ENCODE results near the gene OBSCN. TPM values are rescaled to one million over a fixed set of nuclear protein-coding genes. Genes with fewer than 3 reads are reported as not detected.

Gene OBSCN
- total RNA-seq, 1 experiment from 2014 or later: 10.5 TPM

GRCh38 chr1:228364706-228365213, 156.9 kb downstream of the OBSCN start:
- no peaks in the 10 kb centered on the region for H3K36me3 ChIP-seq (ENCODE audit: control insufficient read depth, insufficient read depth, low read length)
- ChIA-PET CTCF (no interaction called here), POLR2A (no interaction called here)
- H3K27me3 ChIP-seq (ENCODE audit: control insufficient read depth, insufficient read depth, low read length): no peaks in the 10 kb centered on the region
- BruUV-seq (replicated peaks): no TSS peak
- TF ChIP-seq TCF7L2 (IDR thresholded peaks at IDR 0.05; ENCODE audit: low read depth, low read length): no peak
- TF ChIP-seq CTCF (IDR thresholded peaks at IDR 0.05): no peak
- no peak for TF ChIP-seq POLR2AphosphoS5 (IDR thresholded peaks at IDR 0.05; ENCODE audit: low read depth, low read length)
- TF ChIP-seq REST (IDR thresholded peaks at IDR 0.05; ENCODE audit: insufficient read depth in 1 of 2, low read depth in 2 of 2, low read length in 1 of 2): no peak
- TF ChIP-seq SIN3A (IDR thresholded peaks at IDR 0.05; ENCODE audit: borderline replicate concordance, insufficient read depth, low read depth, low read length): no peak
- intact Hi-C loops (cut with micrococcal nuclease; ENCODE audit: unreplicated experiment): no loop called here
- no peak overlapping the region for H3K27ac ChIP-seq (ENCODE audit: low read length)
- no peak for DNase-seq (ENCODE audit: low read depth, low spot score)
- H3K4me3 ChIP-seq (ENCODE audit: low read depth in 2 of 2, low read length in 2 of 2): no peak overlapping the region
- in situ Hi-C loops (cut with HindIII; ENCODE audit: low pct_unique_long_range_greater_than_20kb, low sequenced_read_pairs): no loop called here
- ATAC-seq: no peak
- H3K9me3 ChIP-seq (ENCODE audit: control insufficient read depth, insufficient read depth, low read depth, low read length): no peaks in the 10 kb centered on the region
- H3K4me1 ChIP-seq (ENCODE audit: control insufficient read depth, insufficient read depth, low read length): no peaks in the 10 kb centered on the region; the same call in 1 of the 2 replicates

GRCh38 chr1:228365271-228366061, 157.6 kb downstream of the OBSCN start:
- no TSS peak for BruUV-seq (replicated peaks)
- ChIA-PET POLR2A (no interaction called here), CTCF (no interaction called here)
- H3K27me3 ChIP-seq (ENCODE audit: control insufficient read depth, insufficient read depth, low read length): no peaks in the 10 kb centered on the region
- in situ Hi-C loops (cut with HindIII; ENCODE audit: low pct_unique_long_range_greater_than_20kb, low sequenced_read_pairs) (no loop called here), intact Hi-C loops (cut with micrococcal nuclease; ENCODE audit: unreplicated experiment) (no loop called here)
- no peak for ATAC-seq
- no peaks in the 10 kb centered on the region for H3K9me3 ChIP-seq (ENCODE audit: control insufficient read depth, insufficient read depth, low read depth, low read length)
- DNase-seq (ENCODE audit: low read depth, low spot score): no peak
- no peaks in the 10 kb centered on the region for H3K36me3 ChIP-seq (ENCODE audit: control insufficient read depth, insufficient read depth, low read length)
- H3K4me3 ChIP-seq (ENCODE audit: low read depth in 2 of 2, low read length in 2 of 2): no peak overlapping the region
- no peak overlapping the region for H3K27ac ChIP-seq (ENCODE audit: low read length)
- H3K4me1 ChIP-seq (ENCODE audit: control insufficient read depth, insufficient read depth, low read length): no peaks in the 10 kb centered on the region; the same call in 1 of the 2 replicates
- TF ChIP-seq POLR2AphosphoS5 (IDR thresholded peaks at IDR 0.05; ENCODE audit: low read depth, low read length) (no peak), REST (IDR thresholded peaks at IDR 0.05; ENCODE audit: insufficient read depth in 1 of 2, low read depth in 2 of 2, low read length in 1 of 2) (no peak), SIN3A (IDR thresholded peaks at IDR 0.05; ENCODE audit: borderline replicate concordance, insufficient read depth, low read depth, low read length) (no peak), CTCF (IDR thresholded peaks at IDR 0.05) (no peak), TCF7L2 (IDR thresholded peaks at IDR 0.05; ENCODE audit: low read depth, low read length) (no peak)
